NT2/D1 (cell line): ENCODE results near the gene NDUFA8.

Source experiments
- DNase-seq: peaks from one replicate; pipeline ENCODE4 v3.0.0-alpha.2; 2011; ENCODE audit warnings: low read depth, low spot score
- H3K27me3 ChIP-seq: 2 replicates; pipeline ENCODE4 v1.6.0; 2011; ENCODE audit warnings: mild to moderate bottlenecking; ENCODE audit not compliant: insufficient read length, insufficient read depth
- H3K36me3 ChIP-seq: 2 replicates; pipeline ENCODE4 v1.6.1; 2011; ENCODE audit warnings: mild to moderate bottlenecking, low read length, mixed read lengths; ENCODE audit not compliant: insufficient read depth, insufficient read length
- H3K4me1 ChIP-seq: 2 replicates; pipeline ENCODE4 v1.5.1; 2011; ENCODE audit not compliant: insufficient read depth, insufficient read length
- H3K4me3 ChIP-seq: 2 replicates; pipeline ENCODE4 v1.5.1; 2011; ENCODE audit warnings: low read depth; ENCODE audit not compliant: insufficient read length
- H3K9ac ChIP-seq: 2 replicates; pipeline ENCODE4 v1.6.0; 2011; ENCODE audit warnings: low read depth; ENCODE audit not compliant: insufficient read length
- H3K9me3 ChIP-seq: 2 replicates; pipeline ENCODE4 v1.5.1; 2011; ENCODE audit warnings: mild to moderate bottlenecking, low read length; ENCODE audit not compliant: insufficient read depth
- SUZ12 ChIP-seq: IDR thresholded peaks from 2 replicates; pipeline ENCODE4 v1.6.1; 2011; ENCODE audit not compliant: insufficient read length, insufficient read depth; ENCODE audit errors: extremely low read depth
- YY1 ChIP-seq: IDR thresholded peaks from 2 replicates; pipeline ENCODE4 v1.6.1; 2011; ENCODE audit not compliant: insufficient read length, insufficient read depth
- ZNF274 ChIP-seq: IDR thresholded peaks from 2 replicates; pipeline ENCODE4 v1.6.1; 2011; ENCODE audit warnings: mild to moderate bottlenecking, low read depth, low read length

The NDUFA8 gene

DNA sequence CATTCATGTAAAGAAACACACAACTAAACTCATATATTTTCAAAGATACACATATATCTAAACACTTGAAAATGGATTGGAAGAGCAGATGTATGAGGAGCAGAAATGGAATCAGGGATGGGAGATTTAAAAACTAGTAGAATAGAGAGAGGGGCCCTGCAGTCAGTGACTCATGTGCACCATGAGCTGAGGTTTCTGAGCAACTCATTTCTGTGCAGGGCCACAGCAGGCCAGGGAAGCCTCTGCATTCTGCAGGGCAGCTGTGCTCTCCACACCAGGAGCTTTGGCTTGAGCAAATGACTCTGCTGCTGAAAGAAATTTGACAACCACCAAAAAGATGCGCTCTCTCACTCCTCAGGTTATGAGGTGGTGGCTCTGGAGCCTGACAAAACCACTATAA, 42.1 kb upstream of the NDUFA8 start:
- H3K4me3 ChIP-seq: no peak overlapping the region
- peaks cover 18% of the 10 kb centered on the region for H3K4me1 ChIP-seq
- H3K9ac ChIP-seq: no peak overlapping the region
- no peak for TF ChIP-seq SUZ12
- no peak for TF ChIP-seq ZNF274
- no peak for TF ChIP-seq YY1
- no peaks in the 10 kb centered on the region for H3K27me3 ChIP-seq
- DNase-seq: no peak
- peaks cover 5% of the 10 kb centered on the region; the same call in 1 of the 2 replicates for H3K9me3 ChIP-seq
- no peaks in the 10 kb centered on the region for H3K36me3 ChIP-seq

DNA sequence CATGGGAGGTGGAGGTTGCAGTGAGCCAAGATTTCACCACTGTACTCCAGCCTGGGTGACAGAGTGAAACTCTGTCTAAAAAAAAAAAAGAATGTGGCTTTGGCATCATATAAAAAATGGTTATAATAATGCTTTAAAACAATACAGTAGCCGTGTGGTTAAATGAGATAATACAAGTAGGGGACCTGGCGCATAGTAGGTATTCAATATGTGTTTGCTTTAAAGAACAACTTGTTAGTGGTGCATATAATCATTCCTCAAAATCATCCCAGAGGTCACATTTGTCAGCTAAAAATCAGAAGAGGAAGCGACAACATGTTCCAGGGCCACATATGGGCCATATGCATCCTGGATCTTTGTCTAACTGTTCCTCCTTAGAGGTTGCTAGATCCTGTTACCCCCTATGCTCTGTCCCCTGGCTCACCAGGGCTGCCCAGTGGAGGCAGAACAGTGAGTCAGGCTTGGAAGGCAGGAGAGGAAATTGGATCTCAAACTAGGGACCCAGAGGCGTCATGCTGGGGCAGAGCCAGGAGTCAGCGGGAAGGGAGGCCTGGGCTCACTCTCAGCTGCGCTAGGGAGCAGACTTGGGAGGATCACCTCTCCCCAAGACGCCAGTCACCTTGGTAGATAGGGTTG, 41.5 kb upstream of the NDUFA8 start:
- peaks cover 5% of the 10 kb centered on the region; the same call in 1 of the 2 replicates for H3K9me3 ChIP-seq
- DNase-seq: no peak
- no peaks in the 10 kb centered on the region for H3K27me3 ChIP-seq
- TF ChIP-seq SUZ12 (no peak), ZNF274 (no peak), YY1 (no peak)
- no peaks in the 10 kb centered on the region for H3K36me3 ChIP-seq
- peaks cover 16% of the 10 kb centered on the region for H3K4me1 ChIP-seq
- H3K4me3 ChIP-seq: no peak overlapping the region
- H3K9ac ChIP-seq: no peak overlapping the region

DNA sequence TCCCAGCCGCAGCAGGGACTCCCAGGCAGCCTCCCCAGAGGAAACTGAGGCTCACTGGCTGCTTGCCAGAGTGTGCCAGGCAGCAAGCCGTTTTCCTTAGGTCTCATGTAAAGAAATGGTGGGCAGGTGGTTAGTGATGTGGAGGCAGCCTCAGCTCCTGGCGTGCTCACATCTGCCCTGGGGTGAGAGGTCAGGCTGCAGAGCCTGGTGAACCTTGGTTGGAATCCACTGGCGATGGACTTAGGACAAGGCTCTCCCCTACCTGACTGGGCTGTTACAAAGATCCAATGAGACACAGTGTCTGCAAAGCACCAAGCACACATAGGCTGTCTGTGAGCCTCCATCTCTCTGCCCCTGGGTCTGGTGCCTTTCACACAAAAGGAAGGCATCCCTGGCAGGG, 38.3 kb upstream of the NDUFA8 start:
- DNase-seq: no peak
- Histone ChIP-seq H3K27me3 (no peaks in the 10 kb centered on the region), H3K36me3 (no peaks in the 10 kb centered on the region), H3K9ac (no peak overlapping the region), H3K4me3 (no peak overlapping the region), H3K9me3 (peaks cover 5% of the 10 kb centered on the region; the same call in 1 of the 2 replicates), H3K4me1 (peaks cover 6% of the 10 kb centered on the region)
- TF ChIP-seq YY1 (no peak), ZNF274 (no peak)

DNA sequence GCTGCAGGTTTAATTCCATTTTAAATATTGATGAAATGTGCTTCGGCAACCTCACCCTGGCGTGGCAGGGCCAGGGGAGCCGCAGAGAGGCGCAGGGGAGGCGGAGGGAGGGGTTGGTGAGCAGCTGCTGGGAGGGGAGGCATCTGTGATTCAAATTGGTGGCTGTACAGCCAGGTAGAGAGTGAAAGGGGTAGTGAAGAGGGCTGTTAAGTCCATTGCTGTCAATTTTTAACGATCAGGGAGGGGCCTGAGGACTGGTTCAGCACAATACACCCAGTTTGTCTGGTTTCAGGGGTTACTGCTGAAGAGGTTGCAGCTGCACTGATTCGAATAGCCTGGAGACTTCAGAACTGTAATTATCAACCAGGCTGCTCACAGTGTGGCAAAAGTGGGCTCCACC, 37.8 kb upstream of the NDUFA8 start:
- DNase-seq: no peak
- TF ChIP-seq SUZ12: no peak
- TF ChIP-seq ZNF274: no peak
- TF ChIP-seq YY1: no peak
- Histone ChIP-seq H3K4me3 (no peak overlapping the region), H3K36me3 (no peaks in the 10 kb centered on the region), H3K27me3 (no peaks in the 10 kb centered on the region), H3K4me1 (peaks cover 6% of the 10 kb centered on the region), H3K9me3 (peaks cover 5% of the 10 kb centered on the region; the same call in 1 of the 2 replicates), H3K9ac (no peak overlapping the region)

DNA sequence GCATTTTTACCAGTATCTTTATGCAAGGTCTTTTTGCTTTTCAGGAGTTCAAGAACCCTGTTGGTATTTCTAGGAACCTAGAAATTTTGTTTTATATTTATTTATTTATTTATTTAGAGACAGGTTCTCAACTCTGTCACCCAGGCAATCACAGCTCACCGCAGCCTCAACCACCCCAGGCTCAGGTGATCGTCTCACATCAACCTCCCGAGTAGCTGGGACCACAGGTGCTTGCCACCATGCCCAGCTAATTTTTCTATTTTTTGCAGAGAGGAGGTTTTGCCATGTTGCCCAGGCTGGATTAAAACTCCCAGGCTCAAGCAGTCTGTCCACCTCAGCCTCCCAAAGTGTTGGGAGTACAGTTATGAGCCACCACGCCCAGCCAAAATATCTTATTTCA, 36.3 kb upstream of the NDUFA8 start:
- H3K27me3 ChIP-seq: no peaks in the 10 kb centered on the region
- TF ChIP-seq SUZ12 (no peak), ZNF274 (no peak), YY1 (no peak)
- DNase-seq: no peak

DNA sequence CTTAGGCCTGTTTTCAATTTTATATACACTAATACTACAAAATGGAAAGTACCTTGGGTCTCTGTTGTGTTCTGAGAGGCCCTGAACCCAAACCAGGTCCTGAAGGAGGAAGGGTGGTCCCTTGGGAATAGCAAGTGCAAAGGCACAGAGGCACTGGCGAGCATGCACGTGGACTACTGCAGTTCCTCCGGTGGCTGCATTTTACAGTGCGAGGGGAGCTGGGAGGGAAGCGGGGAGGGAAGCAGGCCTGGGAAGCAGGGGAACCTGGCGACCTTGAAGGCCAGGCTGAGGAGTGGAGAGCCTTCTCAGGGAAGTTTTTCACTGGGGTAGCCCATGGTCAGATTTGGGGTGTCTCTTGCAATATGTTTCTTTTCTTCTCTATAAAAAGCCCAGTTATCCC, 34.1 kb upstream of the NDUFA8 start:
- Histone ChIP-seq H3K4me1 (peaks cover 8% of the 10 kb centered on the region), H3K36me3 (no peaks in the 10 kb centered on the region), H3K9me3 (peaks cover 3% of the 10 kb centered on the region; the same call in 1 of the 2 replicates), H3K27me3 (no peaks in the 10 kb centered on the region), H3K9ac (no peak overlapping the region), H3K4me3 (no peak overlapping the region)
- TF ChIP-seq ZNF274 (no peak), YY1 (no peak), SUZ12 (no peak)
- DNase-seq: no peak

More for the DNA sequence above, 36.3 kb upstream of the NDUFA8 start:
- no peak overlapping the region for H3K4me3 ChIP-seq
- no peak overlapping the region for H3K9ac ChIP-seq
- H3K9me3 ChIP-seq: peaks cover 5% of the 10 kb centered on the region; the same call in 1 of the 2 replicates
- H3K4me1 ChIP-seq: peaks cover 3% of the 10 kb centered on the region
- no peaks in the 10 kb centered on the region for H3K36me3 ChIP-seq

DNA sequence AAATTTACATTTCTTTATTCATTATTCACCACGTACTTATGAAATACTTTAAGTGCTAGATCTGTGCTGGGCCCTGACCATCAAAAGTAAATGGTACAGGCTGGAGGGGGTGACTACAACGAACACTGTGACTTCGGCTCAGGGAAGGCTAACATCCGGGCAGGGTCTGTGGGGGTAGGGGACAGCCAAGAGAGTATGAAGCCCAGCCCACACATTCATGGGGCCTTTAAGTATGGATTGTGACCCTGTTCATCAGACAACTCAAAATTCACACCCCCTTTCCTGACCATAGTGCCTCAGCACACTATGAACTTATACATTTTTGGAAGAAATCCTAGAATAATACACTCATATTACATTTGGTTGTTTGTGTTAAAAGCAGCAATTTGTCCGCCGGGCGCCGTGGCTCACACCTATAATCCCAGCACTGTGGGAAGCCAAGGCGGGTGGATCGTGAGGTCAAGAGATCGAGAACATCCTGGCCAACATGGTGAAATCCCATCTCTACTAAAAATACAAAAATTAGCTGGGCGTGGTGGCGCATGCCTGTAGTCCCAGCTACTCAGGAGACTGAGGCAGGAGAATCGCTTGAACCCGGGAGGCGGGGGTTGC, 33.4 kb upstream of the NDUFA8 start:
- TF ChIP-seq SUZ12 (no peak), ZNF274 (no peak), YY1 (no peak)
- DNase-seq: no peak
- Histone ChIP-seq H3K9me3 (no peaks in the 10 kb centered on the region), H3K27me3 (no peaks in the 10 kb centered on the region), H3K4me3 (no peak overlapping the region), H3K4me1 (peaks cover 8% of the 10 kb centered on the region), H3K9ac (no peak overlapping the region), H3K36me3 (no peaks in the 10 kb centered on the region)
